Superior temporal gyrus (tissue), 1 donor: Measurements from ENCODE around the gene FUBP3.

ENCODE experiments used
- DNase-seq: peaks from one replicate; pipeline ENCODE4 v3.0.0-alpha.2; 2016; ENCODE audit errors: extremely low spot score

FUBP3 gene

GRCh38 chr9:130578865-130579737 lies at the start of gene FUBP3:
FUBP3 (plus strand) TSS chr9:130579577; CDS start chr9:130579681, 104 bp downstream.
- peak; percentile 97 for DNase-seq

- no peak for DNase-seq
Measured at GRCh38 chr9:130530938-130531337, 48.4 kb upstream of the FUBP3 start.

- DNase-seq: no peak
Measured at GRCh38 chr9:130531670-130532069, 47.7 kb upstream of the FUBP3 start.

GRCh38 chr9:130532426-130533080 lies 46.8 kb upstream of the FUBP3 start:
- DNase-seq: no peak

- DNase-seq: no peak
Measured at GRCh38 chr9:130535818-130536521, 43.4 kb upstream of the FUBP3 start.

- DNase-seq: no peak
Measured at GRCh38 chr9:130536701-130537107, 42.7 kb upstream of the FUBP3 start.

GRCh38 chr9:130537346-130538050 lies 41.9 kb upstream of the FUBP3 start:
- DNase-seq: no peak

- peak; percentile 14 for DNase-seq
Measured at GRCh38 chr9:130539420-130540223, 39.8 kb upstream of the FUBP3 start.

GRCh38 chr9:130541533-130541932 lies 37.8 kb upstream of the FUBP3 start:
- no peak for DNase-seq

GRCh38 chr9:130542038-130542437 lies 37.3 kb upstream of the FUBP3 start:
- no peak for DNase-seq

- no peak for DNase-seq
Measured at GRCh38 chr9:130542457-130543228, 36.7 kb upstream of the FUBP3 start.

- DNase-seq: no peak
Measured at GRCh38 chr9:130543368-130543767, 36.0 kb upstream of the FUBP3 start.

GRCh38 chr9:130543859-130544258 lies 35.5 kb upstream of the FUBP3 start:
- no peak for DNase-seq

GRCh38 chr9:130544364-130544763 lies 35.0 kb upstream of the FUBP3 start:
- DNase-seq: no peak

GRCh38 chr9:130548103-130548502 lies 31.3 kb upstream of the FUBP3 start:
- no peak for DNase-seq

GRCh38 chr9:130549093-130549735 lies 30.2 kb upstream of the FUBP3 start:
- DNase-seq: no peak

- DNase-seq: no peak
Measured at GRCh38 chr9:130554606-130555005, 24.8 kb upstream of the FUBP3 start.

GRCh38 chr9:130555061-130555460 lies 24.3 kb upstream of the FUBP3 start:
- DNase-seq: no peak

GRCh38 chr9:130555968-130556367 lies 23.4 kb upstream of the FUBP3 start:
- no peak for DNase-seq
